ENCODE data around the gene YDJC. TPM values are rescaled to one million over a fixed set of nuclear protein-coding genes. Genes with fewer than 3 reads are reported as not detected.
A peak's percentile ranks its signal among the peaks of the same experiment; 100 is the strongest.
"Not testable (repeated sequence)": the region's sequence is repeated elsewhere in the genome, so short reads cannot be mapped to it uniquely, and the experiment has no call there.

Gene YDJC
- total RNA-seq, 1 experiment from 2014 or later: 158 TPM

DNA sequence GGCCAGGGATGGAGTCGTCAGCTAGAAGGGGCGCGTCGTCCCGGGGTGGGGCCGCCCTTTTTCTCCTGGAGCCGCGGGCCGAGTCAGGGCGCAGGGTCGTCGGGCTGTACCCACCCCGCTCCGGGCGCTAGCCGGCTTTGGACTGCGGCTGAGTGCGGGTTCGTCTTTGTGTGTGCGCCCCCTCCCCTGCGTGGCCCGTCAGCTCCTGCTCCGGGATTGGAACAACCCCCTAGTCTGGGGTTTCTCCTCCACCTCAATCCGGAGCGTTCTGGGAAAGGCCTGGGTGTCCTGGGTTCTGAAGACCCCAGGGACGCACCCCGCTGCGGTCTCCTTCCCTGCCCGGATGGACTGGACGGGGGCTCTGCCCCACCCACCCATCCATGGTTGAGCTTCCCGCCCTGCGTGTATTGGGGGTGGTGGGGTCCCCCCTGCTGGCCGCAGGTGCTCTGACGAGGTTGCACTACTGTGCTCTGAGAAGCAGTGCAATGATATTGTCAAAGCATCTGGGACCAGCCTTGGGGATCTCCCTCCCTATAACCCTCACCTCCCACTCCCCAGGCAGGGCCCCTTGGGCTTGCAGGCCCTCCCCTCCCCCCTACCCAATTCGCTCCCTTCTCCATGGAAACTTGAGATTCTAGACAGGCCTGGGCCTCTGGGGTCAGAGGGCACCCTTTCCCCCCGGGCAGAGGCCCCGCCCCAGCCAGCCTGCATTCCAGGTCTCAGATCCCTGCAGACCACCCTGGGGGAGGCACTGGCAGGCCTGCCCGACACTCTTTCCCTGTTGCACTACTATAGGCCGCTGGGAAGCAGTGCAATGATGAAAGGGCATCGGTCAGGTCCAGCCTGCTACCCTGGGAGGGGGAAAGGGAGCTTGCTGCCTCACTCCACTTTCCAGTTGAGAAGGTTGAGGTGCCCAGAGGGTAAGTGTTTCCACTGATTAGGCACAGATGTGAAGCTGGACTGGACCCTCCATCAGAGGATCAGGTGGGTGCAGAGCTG, 23.0 kb upstream of the YDJC start:
- in situ Hi-C loops (cut with HindIII; ENCODE audit: low pct_unique_long_range_greater_than_20kb, low sequenced_read_pairs): no loop called here
- DNase-seq (ENCODE audit: low read depth): no peak

GRCh38 chr22:21652010-21652546, 22.3 kb upstream of the YDJC start:
- DNase-seq (ENCODE audit: low read depth): peak; percentile 86
- in situ Hi-C loops (cut with HindIII; ENCODE audit: low pct_unique_long_range_greater_than_20kb, low sequenced_read_pairs): no loop called here

DNA sequence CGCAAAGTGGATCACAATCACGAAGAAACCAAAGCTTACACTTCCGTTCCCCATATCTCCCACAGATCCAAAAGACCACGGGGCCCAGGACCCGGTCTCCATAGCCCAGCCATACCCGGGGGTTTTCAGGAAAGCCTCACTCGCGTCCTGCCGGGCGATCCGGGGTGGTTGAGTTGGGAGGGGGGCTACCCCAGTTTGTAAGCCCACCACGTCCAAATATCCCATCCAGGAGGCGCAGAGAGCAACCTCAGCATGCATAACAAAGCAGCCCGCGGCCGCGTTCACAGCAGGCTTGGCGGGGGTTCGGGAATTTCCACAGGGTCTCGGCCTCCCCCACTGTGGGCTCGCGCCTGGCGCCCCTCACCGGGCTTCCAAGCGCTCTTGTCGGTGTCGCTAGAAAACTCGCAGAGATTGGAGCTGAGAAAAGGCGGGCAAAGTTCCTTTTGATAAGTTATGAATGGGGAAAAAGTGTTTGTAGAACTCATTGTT, 21.7 kb upstream of the YDJC start:
- DNase-seq (ENCODE audit: low read depth): no peak
- in situ Hi-C loops (cut with HindIII; ENCODE audit: low pct_unique_long_range_greater_than_20kb, low sequenced_read_pairs): no loop called here

GRCh38 chr22:21650823-21651520, 21.1 kb upstream of the YDJC start:
- in situ Hi-C loops (cut with HindIII; ENCODE audit: low pct_unique_long_range_greater_than_20kb, low sequenced_read_pairs): no loop called here
- DNase-seq (ENCODE audit: low read depth): no peak

DNA sequence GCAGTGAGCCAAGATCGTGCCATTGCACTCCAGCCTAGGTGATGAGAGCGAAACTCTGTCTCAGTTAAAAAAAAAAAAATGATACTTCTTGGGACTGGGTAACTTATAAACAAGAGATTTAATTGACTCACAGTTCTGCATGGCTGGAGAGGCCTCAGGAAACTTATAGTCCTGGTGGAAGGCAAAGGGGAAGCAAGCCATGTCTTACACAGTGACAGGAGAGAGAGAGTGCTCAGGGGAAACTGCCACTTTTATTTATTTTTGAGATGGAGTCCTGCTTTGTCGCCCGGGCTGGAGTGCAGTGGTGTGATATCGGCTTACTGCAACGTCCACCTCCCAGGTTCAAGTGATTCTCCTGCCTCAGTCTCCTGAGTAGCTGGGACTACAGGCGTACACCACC, 20.5 kb upstream of the YDJC start:
- peak; percentile 21 for DNase-seq (ENCODE audit: low read depth)
- in situ Hi-C loops (cut with HindIII; ENCODE audit: low pct_unique_long_range_greater_than_20kb, low sequenced_read_pairs): no loop called here

DNA sequence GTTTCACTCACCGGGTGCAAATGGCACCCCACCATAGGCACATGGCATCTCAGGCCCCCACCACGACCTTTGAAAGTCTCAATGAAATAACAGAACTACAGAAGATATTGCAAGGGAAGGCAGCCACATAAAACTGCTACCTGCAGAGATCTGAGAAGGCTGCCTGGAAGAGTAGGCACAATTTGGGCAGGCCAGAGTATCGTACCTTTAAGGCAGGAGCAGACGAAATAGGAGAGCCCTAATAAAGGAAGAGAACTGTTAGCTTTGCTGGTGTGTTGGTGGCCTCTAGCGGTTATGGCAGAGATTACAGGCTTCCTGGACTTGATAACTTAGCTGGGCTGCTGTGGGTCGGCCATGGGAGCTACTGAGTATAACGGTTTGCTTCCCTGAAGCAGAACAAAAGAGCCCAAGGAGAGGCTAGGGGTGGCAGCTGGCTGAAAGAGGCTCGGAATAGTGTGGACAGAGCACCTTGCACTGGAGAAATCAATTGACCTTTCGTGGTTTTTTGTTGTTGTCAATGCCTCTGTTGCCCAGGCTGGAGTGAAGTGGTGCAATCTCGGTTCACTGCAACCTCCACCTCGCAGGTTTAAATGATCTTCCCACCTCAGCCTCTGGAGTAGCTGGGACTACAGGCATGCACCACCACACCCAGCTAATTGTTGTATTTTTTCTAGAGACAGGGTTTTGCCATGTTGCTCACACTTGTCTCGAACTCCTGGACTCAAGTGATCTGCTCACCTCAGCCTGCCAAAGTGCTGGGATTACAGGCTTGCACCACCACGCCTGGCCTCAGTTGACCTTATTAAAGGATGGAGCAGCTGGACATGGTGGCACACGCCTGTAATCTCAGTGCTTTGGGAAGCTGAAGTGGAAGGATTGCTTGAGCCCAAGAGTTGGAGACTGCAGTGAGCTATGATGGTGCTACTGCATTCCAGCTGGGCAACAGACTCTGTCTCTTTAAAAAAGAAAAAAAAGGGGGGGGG, 17.1 kb upstream of the YDJC start:
- in situ Hi-C loops (cut with HindIII; ENCODE audit: low pct_unique_long_range_greater_than_20kb, low sequenced_read_pairs): no loop called here
- peak; percentile 58 for DNase-seq (ENCODE audit: low read depth)

DNA sequence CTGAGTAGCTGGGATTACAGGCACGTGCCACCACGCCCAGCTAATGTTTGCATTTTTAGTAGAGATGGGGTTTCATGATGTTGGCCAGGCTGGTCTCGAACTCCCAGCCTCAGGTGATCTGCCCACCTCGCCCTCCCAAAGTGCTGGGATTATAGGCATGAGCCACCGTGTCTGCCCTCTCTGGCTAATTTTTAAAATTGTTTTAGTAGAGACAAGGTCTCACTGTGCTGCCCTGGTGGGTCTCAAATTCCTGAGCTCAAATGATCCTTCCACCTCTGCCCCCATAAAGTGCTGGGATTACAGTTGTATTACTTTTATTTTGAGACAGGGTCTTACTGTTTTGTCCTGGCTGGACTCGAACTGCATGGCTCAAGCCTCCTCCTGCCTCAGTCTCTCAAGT, 15.7 kb upstream of the YDJC start:
- in situ Hi-C loops (cut with HindIII; ENCODE audit: low pct_unique_long_range_greater_than_20kb, low sequenced_read_pairs); DNase-seq (ENCODE audit: low read depth): not testable (repeated sequence)

- in situ Hi-C loops (cut with HindIII; ENCODE audit: low pct_unique_long_range_greater_than_20kb, low sequenced_read_pairs): no loop called here
- no peak for DNase-seq (ENCODE audit: low read depth)
Observed at GRCh38 chr22:21643533-21644357, 13.9 kb upstream of the YDJC start.

- in situ Hi-C loops (cut with HindIII; ENCODE audit: low pct_unique_long_range_greater_than_20kb, low sequenced_read_pairs): no loop called here
- DNase-seq (ENCODE audit: low read depth): peak; percentile 74
Observed at GRCh38 chr22:21642584-21643448, 13.0 kb upstream of the YDJC start.

GRCh38 chr22:21641789-21642583, 12.2 kb upstream of the YDJC start, which contains the start of gene SDF2L1:
Gene SDF2L1, plus strand, starts transcription at chr22:21642302. Its CDS starts 35 bp downstream, at chr22:21642337.
- peak; percentile 99 for DNase-seq (ENCODE audit: low read depth)
- in situ Hi-C loops (cut with HindIII; ENCODE audit: low pct_unique_long_range_greater_than_20kb, low sequenced_read_pairs): no loop called here

DNA sequence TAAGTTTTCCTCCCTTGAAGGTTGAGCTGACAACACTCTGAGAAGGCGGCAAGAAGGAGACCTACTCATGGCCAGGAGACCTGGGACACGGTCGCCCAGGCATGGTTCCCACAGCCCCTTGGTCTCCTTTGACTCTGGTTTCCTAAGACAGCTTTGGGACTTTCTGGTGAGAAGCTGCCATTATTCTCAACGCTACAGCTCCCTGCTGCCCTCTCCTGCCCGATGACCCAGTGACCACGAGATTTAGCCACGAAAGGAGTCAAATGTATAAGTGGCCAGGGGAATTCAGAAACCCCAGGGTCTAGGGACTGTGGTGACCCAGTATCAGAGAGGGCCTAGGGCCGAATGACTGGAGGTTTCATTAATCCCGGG, 11.6 kb upstream of the YDJC start:
- DNase-seq (ENCODE audit: low read depth): no peak
- in situ Hi-C loops (cut with HindIII; ENCODE audit: low pct_unique_long_range_greater_than_20kb, low sequenced_read_pairs): no loop called here

GRCh38 chr22:21640810-21641209, 11.0 kb upstream of the YDJC start:
- DNase-seq (ENCODE audit: low read depth): no peak
- in situ Hi-C loops (cut with HindIII; ENCODE audit: low pct_unique_long_range_greater_than_20kb, low sequenced_read_pairs): no loop called here

DNA sequence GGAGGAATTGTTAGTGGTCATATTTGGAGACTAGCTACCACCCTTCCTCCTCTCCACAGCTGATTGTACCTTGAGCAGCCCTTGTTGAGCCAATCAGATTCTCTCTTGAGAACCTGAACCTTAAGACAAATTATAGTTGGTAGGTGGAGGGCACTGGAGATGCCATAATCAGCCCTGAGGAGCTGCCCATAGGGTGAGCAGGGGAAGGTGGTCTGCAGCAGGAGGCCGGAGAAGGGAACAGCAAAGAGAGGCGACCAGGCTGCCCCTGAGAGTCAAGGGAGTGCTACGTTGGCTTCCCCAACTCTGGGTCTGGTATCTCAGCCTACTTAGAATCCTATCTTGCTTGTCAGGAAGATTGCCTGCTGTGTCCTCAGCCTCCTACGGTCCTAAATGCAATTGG, 9.5 kb upstream of the YDJC start:
- in situ Hi-C loops (cut with HindIII; ENCODE audit: low pct_unique_long_range_greater_than_20kb, low sequenced_read_pairs): no loop called here
- DNase-seq (ENCODE audit: low read depth): no peak

GRCh38 chr22:21637450-21637849, 7.6 kb upstream of the YDJC start:
- DNase-seq (ENCODE audit: low read depth); in situ Hi-C loops (cut with HindIII; ENCODE audit: low pct_unique_long_range_greater_than_20kb, low sequenced_read_pairs): not testable (repeated sequence)

DNA sequence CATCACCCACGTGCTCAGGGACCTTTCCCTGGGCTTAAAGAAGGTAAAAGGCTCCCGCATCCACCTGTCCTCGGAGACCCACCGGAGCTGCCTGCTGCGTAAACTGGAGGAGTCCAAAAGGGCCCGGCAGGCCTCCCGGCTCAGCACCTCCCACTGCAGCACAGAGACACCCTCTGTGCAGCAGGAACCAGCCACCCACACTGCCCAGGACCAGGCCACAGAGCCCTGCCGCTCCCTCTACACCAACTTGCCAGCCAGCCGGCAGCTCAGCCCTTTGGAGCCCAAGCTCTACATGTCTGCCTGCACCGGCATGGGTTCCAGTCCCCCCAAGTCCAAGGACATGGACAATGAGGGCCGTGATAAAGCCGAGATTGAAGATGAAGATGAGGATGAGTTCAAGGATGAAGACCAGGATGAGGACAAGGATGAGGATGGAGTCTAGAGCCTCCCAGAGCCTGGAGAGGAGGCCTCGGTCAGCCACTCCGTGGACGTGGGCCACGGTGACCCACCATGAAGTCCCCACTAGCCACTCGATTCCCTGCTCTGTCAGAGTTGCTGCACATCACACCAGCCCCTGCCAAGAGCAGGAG, 6.9 kb upstream of the YDJC start:
- no peak for DNase-seq (ENCODE audit: low read depth)
- in situ Hi-C loops (cut with HindIII; ENCODE audit: low pct_unique_long_range_greater_than_20kb, low sequenced_read_pairs): no loop called here
